ENCODE results near the gene IRF2BPL. TPM values are rescaled to one million over a fixed set of nuclear protein-coding genes. Genes with fewer than 3 reads are reported as not detected.

Gene IRF2BPL
- total RNA-seq, 1 experiment from 2014 or later: 22.1 TPM

- H3K9me3 Mint-ChIP-seq (ENCODE audit: unreplicated experiment): no peaks in the 10 kb centered on the region
- POLR2A ChIA-PET: interaction anchor here (0.6 to 1.5 kb wide), 5 partner anchors 17 to 58 kb away, joined by 3 to 4 read pairs (median 4); no protein-coding TSS in a partner anchor
- peaks cover 44% of the 10 kb centered on the region for H3K4me1 Mint-ChIP-seq (ENCODE audit: insufficient read depth, unreplicated experiment)
- no peaks in the 10 kb centered on the region for H3K27me3 Mint-ChIP-seq (ENCODE audit: insufficient read depth, unreplicated experiment)
- no peak overlapping the region for H3K4me3 Mint-ChIP-seq (ENCODE audit: unreplicated experiment)
- no peak overlapping the region for H3K27ac Mint-ChIP-seq (ENCODE audit: low read depth, unreplicated experiment)
- TF ChIP-seq CTCF (IDR thresholded peaks at IDR 0.05; ENCODE audit: unreplicated experiment): no peak
- intact Hi-C loops (cut with micrococcal nuclease): no loop called here
- BruUV-seq (replicated peaks): no TSS peak
- CTCF ChIA-PET: interaction anchor here (0.7 to 0.8 kb wide), 2 partner anchors 64 to 131 kb away, joined by 3 read pairs; no protein-coding TSS in a partner anchor
- DNase-seq (ENCODE audit: unreplicated experiment): no peak
- no peaks in the 10 kb centered on the region for H3K36me3 Mint-ChIP-seq (ENCODE audit: insufficient read depth, unreplicated experiment)
Measured at GRCh38 chr14:77006132-77006531, 22.4 kb downstream of the IRF2BPL start.

- CTCF ChIA-PET: no interaction called here
- Mint-ChIP-seq H3K27ac (ENCODE audit: low read depth, unreplicated experiment) (no peak overlapping the region), H3K4me1 (ENCODE audit: insufficient read depth, unreplicated experiment) (peaks cover 44% of the 10 kb centered on the region), H3K9me3 (ENCODE audit: unreplicated experiment) (no peaks in the 10 kb centered on the region), H3K36me3 (ENCODE audit: insufficient read depth, unreplicated experiment) (no peaks in the 10 kb centered on the region), H3K27me3 (ENCODE audit: insufficient read depth, unreplicated experiment) (no peaks in the 10 kb centered on the region), H3K4me3 (ENCODE audit: unreplicated experiment) (no peak overlapping the region)
- TF ChIP-seq CTCF (IDR thresholded peaks at IDR 0.05; ENCODE audit: unreplicated experiment): no peak
- POLR2A ChIA-PET: interaction anchor here (0.6 to 0.8 kb wide), 4 partner anchors 18 to 57 kb away, joined by 3 to 4 read pairs (median 4); no protein-coding TSS in a partner anchor
- BruUV-seq (replicated peaks): no TSS peak
- intact Hi-C loops (cut with micrococcal nuclease): no loop called here
- no peak for DNase-seq (ENCODE audit: unreplicated experiment)
Measured at GRCh38 chr14:77005559-77005958, 22.9 kb downstream of the IRF2BPL start.

GRCh38 chr14:77004711-77005460, 23.6 kb downstream of the IRF2BPL start:
- Mint-ChIP-seq H3K4me3 (ENCODE audit: unreplicated experiment) (no peak overlapping the region), H3K27me3 (ENCODE audit: insufficient read depth, unreplicated experiment) (no peaks in the 10 kb centered on the region), H3K36me3 (ENCODE audit: insufficient read depth, unreplicated experiment) (no peaks in the 10 kb centered on the region), H3K27ac (ENCODE audit: low read depth, unreplicated experiment) (no peak overlapping the region), H3K9me3 (ENCODE audit: unreplicated experiment) (no peaks in the 10 kb centered on the region), H3K4me1 (ENCODE audit: insufficient read depth, unreplicated experiment) (peaks cover 44% of the 10 kb centered on the region)
- TF ChIP-seq CTCF (IDR thresholded peaks at IDR 0.05; ENCODE audit: unreplicated experiment): no peak
- BruUV-seq (replicated peaks): no TSS peak
- DNase-seq (ENCODE audit: unreplicated experiment): no peak
- ChIA-PET CTCF (no interaction called here), POLR2A (no interaction called here)
- intact Hi-C loops (cut with micrococcal nuclease): no loop called here

GRCh38 chr14:77003960-77004710, 24.4 kb downstream of the IRF2BPL start:
- Mint-ChIP-seq H3K9me3 (ENCODE audit: unreplicated experiment) (no peaks in the 10 kb centered on the region), H3K36me3 (ENCODE audit: insufficient read depth, unreplicated experiment) (no peaks in the 10 kb centered on the region), H3K27me3 (ENCODE audit: insufficient read depth, unreplicated experiment) (no peaks in the 10 kb centered on the region), H3K27ac (ENCODE audit: low read depth, unreplicated experiment) (peak overlapping the region; percentile 21), H3K4me3 (ENCODE audit: unreplicated experiment) (no peak overlapping the region), H3K4me1 (ENCODE audit: insufficient read depth, unreplicated experiment) (peaks cover 38% of the 10 kb centered on the region)
- BruUV-seq (replicated peaks): no TSS peak
- POLR2A ChIA-PET: no interaction called here
- CTCF ChIA-PET: interaction anchor here (0.6 kb wide), 3 partner anchors 63 to 1586 kb away, joined by 3 to 4 read pairs (median 3); no protein-coding TSS in a partner anchor
- DNase-seq (ENCODE audit: unreplicated experiment): peak; percentile 25
- TF ChIP-seq CTCF (IDR thresholded peaks at IDR 0.05; ENCODE audit: unreplicated experiment): no peak
- intact Hi-C loops (cut with micrococcal nuclease): no loop called here
